HG03064 (cell line): ENCODE measurements around the gene FLT4.

Experiments
- ATAC-seq: cut with Tn5 transposase; IDR thresholded peaks from one replicate; pipeline ENCODE4 v1.9.1; 2021; ENCODE audit warnings: low read depth; ENCODE audit not compliant: unreplicated experiment

Gene FLT4

GRCh38 chr5:180644129-180644824, 5.1 kb downstream of the FLT4 start:
- no peak for ATAC-seq

GRCh38 chr5:180643191-180643851, 6.1 kb downstream of the FLT4 start:
- ATAC-seq = no peak

DNA sequence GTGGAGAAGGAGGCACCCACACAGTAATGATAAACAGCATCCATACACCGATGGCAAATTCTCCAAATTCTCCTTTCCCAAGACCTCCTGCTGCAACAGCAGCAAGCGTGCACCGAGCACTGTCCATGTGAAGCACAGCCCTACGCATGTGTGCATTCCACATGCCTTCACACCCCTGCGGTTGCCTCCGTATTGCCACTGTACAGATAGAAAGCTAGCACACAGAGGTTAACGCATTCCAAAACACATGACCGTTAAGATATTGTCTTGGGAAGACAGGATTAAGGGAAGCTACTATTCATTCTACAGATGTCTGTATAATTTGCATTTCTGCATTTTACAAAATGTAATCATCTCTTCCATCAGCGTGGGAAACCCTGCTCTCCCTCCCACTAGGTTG, 6.6 kb downstream of the FLT4 start:
- ATAC-seq = no peak

- no peak for ATAC-seq
Observed at GRCh38 chr5:180642181-180642775, 7.1 kb downstream of the FLT4 start.

GRCh38 chr5:180641566-180641900, 7.9 kb downstream of the FLT4 start:
- no peak for ATAC-seq

- ATAC-seq = no peak
Observed at GRCh38 chr5:180640861-180641565, 8.4 kb downstream of the FLT4 start.

GRCh38 chr5:180640611-180640860, 8.9 kb downstream of the FLT4 start:
- no peak for ATAC-seq

GRCh38 chr5:180639741-180640610, 9.4 kb downstream of the FLT4 start:
- no peak for ATAC-seq

GRCh38 chr5:180639287-180639686, 10.1 kb downstream of the FLT4 start:
- ATAC-seq = no peak

- ATAC-seq = no peak
Observed at GRCh38 chr5:180637962-180638680, 11.3 kb downstream of the FLT4 start.

GRCh38 chr5:180636403-180637075, 12.9 kb downstream of the FLT4 start:
- no peak for ATAC-seq

DNA sequence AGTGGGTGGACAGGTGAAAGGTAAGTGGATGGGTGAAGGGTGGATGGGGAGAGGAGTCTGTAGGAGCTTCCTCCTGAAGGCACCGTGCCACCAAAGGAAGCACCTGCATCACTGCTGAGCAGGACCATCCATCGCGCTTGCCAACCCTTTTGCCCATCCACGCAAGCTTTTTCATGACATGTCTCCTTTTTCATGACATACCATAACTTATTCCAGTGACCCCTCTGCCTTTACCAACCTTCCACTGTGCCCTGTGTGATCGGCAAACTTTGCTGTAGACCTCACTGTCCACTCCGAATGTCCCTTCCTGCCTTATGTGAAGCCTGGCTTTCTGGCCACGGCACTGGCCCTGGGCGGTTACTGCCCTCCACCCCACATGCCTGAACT, 13.4 kb downstream of the FLT4 start:
- no peak for ATAC-seq

GRCh38 chr5:180633283-180634177, 15.9 kb downstream of the FLT4 start:
- ATAC-seq = no peak

DNA sequence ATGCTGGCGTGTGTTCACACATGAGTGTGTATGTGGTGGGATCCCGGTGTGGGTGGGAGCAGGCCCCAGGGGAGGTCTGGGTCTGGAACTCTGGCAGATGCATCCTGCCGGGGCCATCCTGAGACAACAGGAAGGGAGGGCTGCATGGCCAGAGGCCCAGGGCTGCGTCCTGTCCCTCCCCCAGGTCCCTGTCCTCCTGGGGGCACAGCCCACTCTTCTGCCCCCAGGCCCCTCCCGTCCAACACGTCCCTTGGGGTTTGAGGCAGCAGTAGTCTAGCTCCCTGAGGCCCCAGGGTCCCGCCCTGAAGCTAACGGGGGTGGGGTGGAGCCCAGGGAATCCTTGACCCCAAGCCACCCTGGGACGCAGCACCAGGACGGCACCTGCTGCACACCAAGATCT, 16.6 kb downstream of the FLT4 start:
- ATAC-seq = no peak

DNA sequence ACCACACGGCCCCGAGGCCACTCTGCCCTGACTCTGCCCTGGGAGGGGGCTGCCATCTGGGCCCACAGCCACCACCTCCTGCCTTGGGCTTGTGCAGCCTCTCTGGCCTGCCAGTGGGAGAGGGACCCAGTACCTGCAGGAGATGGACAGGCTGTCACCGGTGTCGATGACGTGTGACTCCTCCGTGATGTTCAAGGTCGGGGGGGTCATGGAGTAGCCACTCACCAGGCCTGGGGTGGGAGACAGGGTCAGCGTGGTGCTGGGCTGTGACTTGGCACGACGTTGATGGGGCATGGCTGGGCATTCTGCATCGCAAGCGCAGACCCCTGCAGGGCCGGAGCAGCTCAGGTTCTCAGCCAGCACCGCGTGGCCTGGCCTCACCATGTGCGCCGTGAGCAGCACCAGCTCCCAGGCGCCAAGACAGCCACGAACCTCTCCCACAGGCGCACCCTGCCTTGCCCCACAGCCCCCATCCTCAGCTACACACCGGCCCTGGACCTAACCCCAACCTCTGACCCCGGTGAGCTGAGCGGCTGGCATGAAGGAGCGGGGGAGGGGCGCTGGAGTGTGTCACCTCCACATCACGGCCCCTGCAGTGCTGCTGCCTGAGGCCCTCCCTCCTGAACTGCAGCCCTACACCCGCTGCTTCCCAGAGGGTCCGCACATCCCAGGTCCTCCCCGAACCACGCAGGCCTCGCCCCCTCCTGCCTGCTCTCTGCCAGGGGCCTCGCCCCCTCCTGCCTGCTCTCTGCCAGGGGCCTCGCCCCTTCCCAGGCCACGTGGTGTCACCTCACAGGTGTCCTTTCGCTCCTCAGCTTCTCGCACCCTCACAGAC, 17.6 kb downstream of the FLT4 start:
- no peak for ATAC-seq

DNA sequence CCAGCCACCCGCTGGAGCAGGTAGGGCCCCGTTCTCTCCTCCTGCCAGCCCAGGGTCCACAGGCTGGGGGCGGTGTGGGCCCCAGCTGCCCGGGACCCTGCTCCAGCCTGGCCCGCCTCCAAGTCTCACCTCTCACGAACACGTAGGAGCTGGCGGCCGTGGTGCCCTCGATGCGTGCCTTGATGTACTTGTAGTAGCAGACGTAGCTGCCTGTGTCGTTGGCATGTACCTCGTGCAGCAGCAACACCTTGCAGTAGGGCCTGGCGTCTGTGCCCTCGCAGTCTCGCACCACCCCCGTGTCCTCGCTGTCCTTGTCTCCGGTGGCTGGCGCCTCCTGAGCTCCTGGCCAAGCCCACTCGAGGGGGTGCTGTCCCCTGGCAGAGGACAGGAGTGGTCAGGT, 19.0 kb downstream of the FLT4 start:
- ATAC-seq = no peak

- no peak for ATAC-seq
Observed at GRCh38 chr5:180629831-180630382, 19.5 kb downstream of the FLT4 start.
